GM06990 (cell line): ENCODE measurements around the gene EML4.
A peak's percentile ranks its signal among the peaks of the same experiment; 100 is the strongest.
"Not testable (repeated sequence)": the region's sequence is repeated elsewhere in the genome, so short reads cannot be mapped to it uniquely, and the experiment has no call there.

Source experiments
- DNase-seq: peaks from one replicate; pipeline ENCODE4 v3.0.0-alpha.2; 2011; ENCODE audit not compliant: insufficient read length; ENCODE audit errors: extremely low read depth
- H3K27me3 ChIP-seq: replicated peaks from 2 replicates; pipeline ENCODE4 v1.6.0; 2011; ENCODE audit warnings: low read length; ENCODE audit not compliant: control insufficient read depth, insufficient read depth
- H3K36me3 ChIP-seq: 2 replicates; pipeline ENCODE4 v1.5.1; 2011; ENCODE audit warnings: low read length; ENCODE audit not compliant: control insufficient read depth, insufficient read depth
- H3K4me3 ChIP-seq: replicated peaks from 2 replicates; pipeline ENCODE4 v1.5.1; 2011; ENCODE audit warnings: low read depth, mild to moderate bottlenecking, control low read depth, low read length
- TF ChIP-seq, protein P1 (sequence below): IDR thresholded peaks from 2 replicates; pipeline ENCODE4 v1.5.1; 2011; ENCODE audit warnings: low read length, control low read depth, mild to moderate bottlenecking, inconsistent platforms; ENCODE audit not compliant: insufficient read depth, poor library complexity, severe bottlenecking

The EML4 gene

DNA sequence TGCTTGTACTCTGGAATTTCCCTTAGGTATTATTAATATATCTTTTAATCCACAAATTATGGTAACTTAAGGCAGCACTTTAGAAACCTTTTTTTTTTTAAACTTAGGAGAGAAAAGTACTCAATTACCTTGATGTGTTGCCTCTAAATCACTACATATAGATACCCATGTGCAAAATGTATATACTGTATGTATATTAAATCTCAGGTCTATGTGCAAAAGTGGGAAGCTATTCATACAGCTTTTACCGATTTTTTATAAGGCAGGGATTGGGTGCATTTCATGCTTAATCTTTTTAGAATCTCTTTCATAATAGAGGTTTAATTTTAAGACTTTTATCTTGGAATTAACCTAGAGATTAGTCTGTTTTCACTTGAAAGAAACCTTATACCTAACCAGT lies 3.4 kb downstream of the EML4 start:
- no peak for DNase-seq
- Histone ChIP-seq H3K36me3 (no peaks in the 10 kb centered on the region), H3K27me3 (no peaks in the 10 kb centered on the region), H3K4me3 (peak overlapping the region; percentile 96)
- TF ChIP-seq, protein P1, sequence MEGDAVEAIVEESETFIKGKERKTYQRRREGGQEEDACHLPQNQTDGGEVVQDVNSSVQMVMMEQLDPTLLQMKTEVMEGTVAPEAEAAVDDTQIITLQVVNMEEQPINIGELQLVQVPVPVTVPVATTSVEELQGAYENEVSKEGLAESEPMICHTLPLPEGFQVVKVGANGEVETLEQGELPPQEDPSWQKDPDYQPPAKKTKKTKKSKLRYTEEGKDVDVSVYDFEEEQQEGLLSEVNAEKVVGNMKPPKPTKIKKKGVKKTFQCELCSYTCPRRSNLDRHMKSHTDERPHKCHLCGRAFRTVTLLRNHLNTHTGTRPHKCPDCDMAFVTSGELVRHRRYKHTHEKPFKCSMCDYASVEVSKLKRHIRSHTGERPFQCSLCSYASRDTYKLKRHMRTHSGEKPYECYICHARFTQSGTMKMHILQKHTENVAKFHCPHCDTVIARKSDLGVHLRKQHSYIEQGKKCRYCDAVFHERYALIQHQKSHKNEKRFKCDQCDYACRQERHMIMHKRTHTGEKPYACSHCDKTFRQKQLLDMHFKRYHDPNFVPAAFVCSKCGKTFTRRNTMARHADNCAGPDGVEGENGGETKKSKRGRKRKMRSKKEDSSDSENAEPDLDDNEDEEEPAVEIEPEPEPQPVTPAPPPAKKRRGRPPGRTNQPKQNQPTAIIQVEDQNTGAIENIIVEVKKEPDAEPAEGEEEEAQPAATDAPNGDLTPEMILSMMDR = no peak

DNA sequence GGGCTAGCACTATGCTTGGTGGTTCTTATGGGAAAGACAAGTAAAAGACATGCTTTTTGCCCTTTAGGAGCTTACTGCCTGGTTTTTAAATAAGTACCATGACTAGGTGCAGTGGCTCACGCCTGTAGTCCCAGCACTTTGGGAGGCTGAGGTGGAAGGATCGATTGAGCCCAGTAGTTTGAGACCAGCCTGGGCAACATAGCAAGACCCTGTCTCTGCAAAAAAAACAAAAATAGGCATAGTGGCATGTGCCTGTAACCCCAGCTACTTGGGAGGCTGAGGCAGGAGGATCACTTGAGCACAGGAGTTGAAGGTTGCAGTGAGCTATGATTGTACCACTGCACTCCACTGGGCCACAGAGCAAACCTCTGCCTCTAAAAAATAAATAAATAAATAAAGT lies 4.3 kb downstream of the EML4 start:
- H3K4me3 ChIP-seq, H3K27me3 ChIP-seq, DNase-seq, H3K36me3 ChIP-seq: not testable (repeated sequence)

DNA sequence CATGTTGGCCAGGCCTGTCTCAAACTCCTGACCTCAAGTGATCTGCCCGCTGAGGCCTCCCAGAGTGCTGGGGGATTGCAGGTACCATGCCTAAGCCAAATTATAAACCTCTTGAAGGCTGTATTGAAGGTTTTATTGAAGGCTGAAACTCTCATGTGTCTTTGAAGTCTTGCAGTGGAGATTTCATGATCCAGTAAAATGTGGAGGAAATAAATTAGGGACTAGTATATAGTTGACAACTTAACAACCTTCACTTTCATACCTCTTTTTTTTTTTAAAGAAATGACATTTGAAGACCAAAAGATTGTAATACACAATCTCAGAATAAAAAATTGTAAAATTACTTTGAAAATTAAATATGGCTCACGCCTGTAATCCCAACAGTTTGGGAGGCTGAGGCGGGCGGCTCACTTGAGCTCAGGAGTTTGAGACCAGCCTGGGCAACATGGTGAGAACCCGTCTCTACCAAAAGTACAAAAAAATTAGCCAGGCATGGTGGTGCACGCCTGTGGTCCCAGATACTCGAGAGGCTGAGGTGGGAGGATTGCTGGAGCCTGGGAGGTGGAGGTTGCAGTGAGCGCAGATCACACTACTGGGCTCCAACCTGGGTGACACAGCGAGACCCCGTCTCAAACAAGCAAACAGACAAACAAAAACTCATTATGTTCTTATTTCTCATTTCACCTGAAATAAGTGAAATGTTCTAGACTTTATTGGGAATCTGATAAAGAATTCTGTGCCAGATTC lies 8.0 kb downstream of the EML4 start:
- H3K27me3 ChIP-seq = no peaks in the 10 kb centered on the region
- H3K36me3 ChIP-seq = no peaks in the 10 kb centered on the region
- TF ChIP-seq, protein P1 = no peak
- H3K4me3 ChIP-seq = no peak overlapping the region
- no peak for DNase-seq

GRCh38 chr2:42178335-42178734 lies 9.2 kb downstream of the EML4 start:
- no peaks in the 10 kb centered on the region for H3K27me3 ChIP-seq
- H3K4me3 ChIP-seq = no peak overlapping the region
- TF ChIP-seq, protein P1 = no peak
- no peak for DNase-seq
- no peaks in the 10 kb centered on the region for H3K36me3 ChIP-seq

GRCh38 chr2:42180300-42180699 lies 11.1 kb downstream of the EML4 start:
- no peak overlapping the region for H3K4me3 ChIP-seq
- no peak for DNase-seq
- no peaks in the 10 kb centered on the region for H3K27me3 ChIP-seq
- TF ChIP-seq, protein P1 = no peak
- H3K36me3 ChIP-seq = no peaks in the 10 kb centered on the region

DNA sequence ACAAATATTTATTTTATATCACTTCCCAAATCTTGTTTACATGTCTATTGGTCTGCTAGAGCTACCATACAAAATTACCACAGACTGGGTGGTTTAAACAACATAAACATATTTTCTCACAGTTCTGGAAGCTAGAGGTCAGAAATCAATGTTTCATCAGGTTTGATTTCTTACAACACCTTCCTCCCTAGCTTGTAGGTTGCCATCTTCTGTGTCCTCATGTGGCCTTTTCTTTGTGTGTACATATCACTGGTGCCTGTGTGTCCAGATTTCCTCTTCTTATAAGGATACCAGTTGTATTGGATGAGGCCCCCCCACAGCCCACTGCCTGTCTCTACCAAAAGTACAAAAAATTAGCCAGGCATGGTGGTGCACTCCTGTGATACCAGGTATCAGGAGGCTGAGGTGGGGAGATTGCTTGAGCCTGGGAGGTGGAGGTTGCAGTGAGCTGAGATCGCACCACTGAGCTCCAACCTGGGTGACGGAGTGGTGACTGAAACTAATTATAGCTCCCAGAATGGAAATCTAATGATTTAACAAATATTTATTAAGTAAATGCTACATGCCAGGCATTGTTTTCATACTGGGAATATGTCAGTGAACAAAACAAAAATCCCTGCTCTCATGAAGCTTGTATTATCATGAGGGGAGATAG lies 13.6 kb downstream of the EML4 start:
- Histone ChIP-seq H3K4me3 (no peak overlapping the region), H3K27me3 (no peaks in the 10 kb centered on the region), H3K36me3 (no peaks in the 10 kb centered on the region)
- TF ChIP-seq, protein P1 = no peak
- no peak for DNase-seq
